Cortex of kidney (tissue), 1 donor: ENCODE results near the gene S100A13.
"Not testable (repeated sequence)": the region's sequence is repeated elsewhere in the genome, so short reads cannot be mapped to it uniquely, and the experiment has no call there.

Experiments used
- DNase-seq: peaks from one replicate; lab custom pipeline; 2025; lab: John Stamatoyannopoulos, UW

Gene S100A13

GRCh38 chr1:153602749-153603148 is 24.6 kb downstream of the S100A13 start:
- DNase-seq, result no peak

- DNase-seq, result no peak
Observed at GRCh38 chr1:153599847-153600246, 27.5 kb downstream of the S100A13 start.

- no peak for DNase-seq
Observed at GRCh38 chr1:153598309-153599172, 28.8 kb downstream of the S100A13 start.

DNA sequence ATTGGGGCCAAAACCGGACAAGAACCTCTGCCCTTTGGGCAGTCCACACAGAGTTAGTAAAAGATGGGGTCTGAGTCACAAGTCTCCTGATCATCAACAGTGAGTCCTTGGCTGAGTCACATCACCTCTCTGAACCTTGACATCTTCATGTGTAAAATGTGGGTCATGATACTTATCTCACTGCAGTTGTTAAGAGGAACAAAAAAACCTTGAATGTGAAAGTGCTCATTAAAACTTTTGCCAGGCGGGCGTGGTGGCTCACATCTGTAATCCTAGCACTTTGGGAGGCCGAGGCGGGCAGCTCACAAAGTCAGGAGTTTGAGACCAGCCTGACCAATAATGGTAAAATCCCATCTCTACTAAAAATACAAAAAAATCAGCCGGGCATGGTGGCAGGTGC is 30.1 kb downstream of the S100A13 start:
- no peak for DNase-seq

GRCh38 chr1:153592748-153593147 is 34.6 kb downstream of the S100A13 start:
- no peak for DNase-seq

- DNase-seq, result no peak
Observed at GRCh38 chr1:153588482-153588881, 38.8 kb downstream of the S100A13 start.

DNA sequence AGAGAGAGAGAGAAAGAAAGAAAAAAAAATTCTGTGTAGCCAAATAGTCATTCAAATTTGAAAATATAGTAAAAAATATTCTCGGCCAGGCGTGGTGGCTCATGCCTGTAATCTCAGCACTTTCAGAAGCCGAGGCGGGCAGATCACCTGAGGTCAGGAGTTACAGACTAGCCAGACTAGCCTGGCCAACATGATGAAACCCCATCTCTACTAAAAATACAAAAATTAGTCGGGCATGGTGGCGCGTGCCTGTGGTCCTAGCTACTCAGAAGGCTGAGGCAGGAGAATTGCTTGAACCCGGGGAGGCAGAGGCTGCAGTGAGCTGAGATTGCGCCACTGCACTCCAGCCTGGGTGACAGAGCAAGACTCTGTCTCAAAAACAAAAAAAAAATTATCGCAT is 39.3 kb downstream of the S100A13 start:
- not testable (repeated sequence) for DNase-seq

DNA sequence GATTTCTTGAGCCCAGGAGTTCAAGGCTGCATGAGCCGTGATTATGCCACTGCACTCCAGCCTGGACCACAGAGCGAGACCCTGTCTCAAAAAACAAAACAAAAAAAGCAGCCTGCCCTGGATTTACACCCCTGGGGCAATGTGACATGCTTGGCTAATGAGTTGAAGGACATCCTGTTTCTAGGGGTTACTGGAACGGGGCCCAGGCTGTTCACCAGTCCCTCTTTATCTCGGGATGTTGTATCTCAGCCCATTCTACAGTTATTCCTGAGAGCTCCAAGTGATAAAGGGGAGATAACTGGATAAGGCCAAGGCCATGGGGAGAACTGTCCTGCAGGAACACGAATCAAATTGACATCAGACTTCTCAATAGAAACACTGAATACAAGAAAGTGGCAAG is 40.0 kb downstream of the S100A13 start:
- no peak for DNase-seq

- no peak for DNase-seq
Observed at GRCh38 chr1:153586347-153586746, 41.0 kb downstream of the S100A13 start.

- DNase-seq, result no peak
Observed at GRCh38 chr1:153585006-153585405, 42.3 kb downstream of the S100A13 start.

DNA sequence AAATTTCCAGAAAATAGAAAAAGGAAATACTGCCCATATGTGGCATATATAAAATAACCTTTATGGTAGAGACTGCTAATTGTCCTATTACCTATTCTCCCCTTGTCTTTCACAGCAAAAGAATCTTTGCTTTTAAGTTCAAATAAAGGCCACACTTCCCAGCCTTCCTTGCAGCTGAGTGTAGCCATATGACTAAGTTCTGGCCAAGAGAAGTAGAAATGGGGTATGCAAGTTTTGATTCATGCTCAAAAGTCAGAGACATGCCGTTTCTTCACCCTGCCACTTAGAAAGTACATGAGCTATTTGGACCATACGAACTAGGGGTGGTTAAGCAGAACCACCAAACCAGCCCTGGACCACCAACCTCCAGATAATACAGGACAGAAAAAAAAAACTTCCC is 43.3 kb downstream of the S100A13 start:
- DNase-seq, result no peak

- DNase-seq, result not testable (repeated sequence)
Observed at GRCh38 chr1:153583514-153583913, 43.8 kb downstream of the S100A13 start.

DNA sequence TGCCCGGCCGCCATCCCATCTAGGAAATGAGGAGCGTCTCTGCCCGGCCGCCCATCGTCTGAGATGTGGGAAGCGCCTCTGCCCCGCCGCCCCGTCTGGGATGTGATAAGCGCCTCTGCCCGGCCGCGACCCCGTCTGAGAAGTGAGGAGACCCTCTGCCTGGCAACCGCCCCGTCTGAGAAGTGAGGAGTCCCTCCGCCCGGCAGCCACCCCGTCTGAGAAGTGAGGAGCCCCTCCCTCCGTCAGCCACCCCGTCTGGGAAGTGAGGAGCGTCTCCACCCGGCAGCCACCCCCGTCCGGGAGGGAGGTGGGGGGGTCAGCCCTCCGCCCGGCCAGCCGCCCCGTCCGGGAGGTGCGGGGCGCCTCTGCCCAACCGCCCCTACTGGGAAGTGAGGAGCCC is 44.5 kb downstream of the S100A13 start:
- not testable (repeated sequence) for DNase-seq

- DNase-seq, result no peak
Observed at GRCh38 chr1:153578936-153579335, 48.4 kb downstream of the S100A13 start.

GRCh38 chr1:153578490-153578889 is 48.8 kb downstream of the S100A13 start:
- DNase-seq, result no peak

DNA sequence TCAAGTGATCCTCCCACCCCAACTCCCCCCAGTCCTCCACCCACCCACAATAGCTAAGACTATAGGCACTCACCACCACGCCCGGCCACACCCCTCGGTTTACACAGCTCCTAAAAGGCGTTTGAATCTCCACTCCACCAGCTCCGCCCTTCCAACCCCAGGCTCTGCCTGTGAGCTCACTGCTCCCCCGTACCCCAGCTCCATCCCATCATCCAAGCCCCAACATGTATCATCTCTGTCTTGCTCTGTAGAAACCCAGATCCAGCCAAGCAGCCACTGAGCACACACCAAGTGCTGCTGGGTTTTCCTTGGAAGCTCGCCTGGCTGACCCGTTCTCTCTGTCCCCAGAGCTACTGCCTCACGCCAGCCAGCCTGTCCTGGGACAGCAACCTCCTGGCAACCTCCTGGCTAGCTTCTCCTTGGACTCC is 49.7 kb downstream of the S100A13 start:
- no peak for DNase-seq

DNA sequence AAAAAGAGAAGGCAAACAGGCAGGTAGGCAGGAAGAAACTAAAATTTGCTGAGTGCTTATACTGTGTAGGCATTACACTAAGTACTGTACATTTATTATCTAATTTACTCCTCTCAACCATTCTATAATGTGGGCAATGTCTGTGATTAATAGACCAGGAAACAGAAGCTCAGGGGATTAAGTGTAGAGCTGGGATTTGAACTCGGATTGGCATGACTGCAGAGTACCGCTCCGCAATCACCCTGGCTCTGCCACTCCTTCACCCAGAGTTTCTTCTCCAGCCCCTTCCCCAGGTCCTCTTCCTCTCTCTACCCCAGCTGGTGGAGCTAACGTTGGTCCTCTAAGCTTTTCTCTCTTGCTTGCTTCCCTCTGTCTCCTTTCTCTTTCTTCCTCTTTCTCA is 50.2 kb downstream of the S100A13 start:
- DNase-seq, result no peak

GRCh38 chr1:153575497-153575896 is 51.8 kb downstream of the S100A13 start:
- DNase-seq, result not testable (repeated sequence)

DNA sequence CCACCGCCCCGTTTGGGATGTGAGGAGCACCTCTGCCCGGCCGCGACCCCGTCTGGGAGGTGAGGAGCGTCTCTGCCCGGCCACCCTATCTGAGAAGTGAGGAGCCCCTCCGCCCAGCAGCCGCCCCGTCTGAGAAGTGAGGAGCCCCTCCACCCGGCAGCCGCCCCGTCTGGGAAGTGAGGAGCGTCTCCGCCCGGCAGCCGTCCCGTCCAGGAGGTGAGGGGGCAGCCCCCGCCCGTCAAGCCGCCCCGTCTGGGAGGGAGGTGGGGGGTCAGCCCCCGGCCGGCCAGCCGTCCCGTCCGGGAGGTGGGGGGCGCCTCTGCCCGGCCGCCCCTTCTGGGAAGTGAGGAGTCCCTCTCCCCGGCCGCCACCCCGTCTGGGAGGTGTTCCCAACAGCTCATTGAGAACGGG is 52.2 kb downstream of the S100A13 start:
- DNase-seq, result not testable (repeated sequence)

GRCh38 chr1:153573351-153573750 is 54.0 kb downstream of the S100A13 start:
- DNase-seq, result no peak

- no peak for DNase-seq
Observed at GRCh38 chr1:153572569-153573015, 54.7 kb downstream of the S100A13 start.

- no peak for DNase-seq
Observed at GRCh38 chr1:153571706-153572105, 55.6 kb downstream of the S100A13 start.

DNA sequence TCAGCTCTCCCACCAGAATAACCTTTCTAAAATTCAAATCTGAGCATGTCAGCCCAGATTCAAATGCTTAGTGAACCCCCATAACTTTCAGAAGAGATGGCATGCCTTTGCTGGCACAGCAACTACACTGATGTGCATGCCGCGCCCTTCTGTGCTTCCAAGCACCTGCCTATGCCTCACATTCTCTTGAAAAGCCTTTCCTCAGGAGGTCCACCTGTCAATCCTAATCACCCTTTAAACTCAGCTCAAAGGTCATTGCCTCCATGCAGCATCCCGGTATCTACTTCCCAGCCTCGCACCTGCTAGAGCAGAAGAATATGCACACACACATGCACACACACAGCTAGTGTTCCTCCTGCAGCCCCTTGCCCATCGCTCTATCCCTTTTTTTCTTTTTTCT is 56.4 kb downstream of the S100A13 start:
- DNase-seq, result no peak

DNA sequence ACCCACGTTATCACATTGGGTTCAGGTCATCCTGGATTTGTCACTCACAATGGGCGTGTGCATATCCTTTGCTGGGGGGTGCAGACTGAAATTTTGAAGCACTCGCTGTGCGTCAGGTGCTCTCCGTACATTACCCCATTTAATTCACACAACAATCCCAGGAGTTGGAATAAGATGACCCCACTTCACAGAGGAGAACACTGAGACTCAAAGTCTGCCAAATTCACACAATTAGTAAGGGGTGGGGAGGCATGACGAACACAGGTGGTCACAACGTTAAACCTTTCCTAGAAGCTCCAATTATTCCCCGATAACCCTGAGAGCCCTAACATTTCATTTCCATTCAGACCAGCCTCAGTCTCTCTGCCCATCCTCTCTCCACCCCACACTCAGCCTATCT is 57.8 kb downstream of the S100A13 start:
- DNase-seq, result no peak
